HG03520 (cell line): ENCODE data around the gene ABCC1.
"Not testable (repeated sequence)": the region's sequence is repeated elsewhere in the genome, so short reads cannot be mapped to it uniquely, and the experiment has no call there.

Experiments used
- ATAC-seq: cut with Tn5 transposase; IDR thresholded peaks from one replicate; pipeline ENCODE4 v1.9.1; 2021; ENCODE audit warnings: mild to moderate bottlenecking, moderate library complexity; ENCODE audit not compliant: unreplicated experiment

The ABCC1 gene

GRCh38 chr16:15949210-15950160 is at the start of gene ABCC1:
Gene ABCC1 (plus strand): TSS chr16:15949616. CDS start chr16:15949752, 136 bp downstream.
- ATAC-seq: no peak

GRCh38 chr16:15900357-15900756 is 49.1 kb upstream of the ABCC1 start:
- ATAC-seq: no peak

- no peak for ATAC-seq
These were observed 48.4 kb upstream of the ABCC1 start for GRCh38 chr16:15900901-15901500.

GRCh38 chr16:15903960-15904359 is 45.5 kb upstream of the ABCC1 start:
- no peak for ATAC-seq

- ATAC-seq: no peak
These were observed 43.0 kb upstream of the ABCC1 start for GRCh38 chr16:15906439-15906838.

GRCh38 chr16:15907863-15908478 is 41.4 kb upstream of the ABCC1 start:
- ATAC-seq: peak; percentile 100

- ATAC-seq: no peak
These were observed 38.2 kb upstream of the ABCC1 start for GRCh38 chr16:15911198-15911597.

GRCh38 chr16:15913046-15913698 is 36.2 kb upstream of the ABCC1 start:
- no peak for ATAC-seq

- no peak for ATAC-seq
These were observed 33.8 kb upstream of the ABCC1 start for GRCh38 chr16:15915555-15916081.

GRCh38 chr16:15916323-15916722 is 33.1 kb upstream of the ABCC1 start:
- ATAC-seq: no peak

- not testable (repeated sequence) for ATAC-seq
These were observed 31.1 kb upstream of the ABCC1 start for GRCh38 chr16:15918314-15918713.

GRCh38 chr16:15919331-15919730 is 30.1 kb upstream of the ABCC1 start:
- no peak for ATAC-seq

GRCh38 chr16:15924996-15925395 is 24.4 kb upstream of the ABCC1 start:
- no peak for ATAC-seq

- no peak for ATAC-seq
These were observed 23.8 kb upstream of the ABCC1 start for GRCh38 chr16:15925631-15926030.

- no peak for ATAC-seq
These were observed 20.9 kb upstream of the ABCC1 start for GRCh38 chr16:15928261-15929104.

GRCh38 chr16:15932939-15933338 is 16.5 kb upstream of the ABCC1 start:
- no peak for ATAC-seq

- no peak for ATAC-seq
These were observed 15.6 kb upstream of the ABCC1 start for GRCh38 chr16:15933781-15934180.

GRCh38 chr16:15934991-15935390 is 14.4 kb upstream of the ABCC1 start:
- ATAC-seq: no peak

- ATAC-seq: not testable (repeated sequence)
These were observed 12.6 kb upstream of the ABCC1 start for GRCh38 chr16:15936809-15937208.
